Subcutaneous abdominal adipose tissue (tissue), 5 donors: ENCODE data around the gene MARK2.
A peak's percentile ranks its signal among the peaks of the same experiment; 100 is the strongest.

Experiments
- H3K27ac ChIP-seq: one replicate; pipeline ENCODE4 v1.7.0; 2013; ENCODE audit warnings: low read depth, mild to moderate bottlenecking, inconsistent platforms, low read length, moderate library complexity
- H3K27me3 ChIP-seq, 5 donors: one replicate each; pipeline ENCODE4 v1.7.0; 2013; ENCODE audit warnings: low read length in 5 of 5, inconsistent platforms in 1 of 5; ENCODE audit not compliant: control insufficient read depth in 5 of 5, insufficient read depth in 4 of 5
- H3K36me3 ChIP-seq, 5 donors: one replicate each; pipeline ENCODE4 v1.7.0; 2013; ENCODE audit warnings: low read length in 5 of 5; ENCODE audit not compliant: control insufficient read depth in 5 of 5, insufficient read depth in 5 of 5
- H3K4me1 ChIP-seq, 5 donors: one replicate each; pipeline ENCODE4 v1.7.0; 2013; ENCODE audit warnings: low read length in 5 of 5, mild to moderate bottlenecking in 3 of 5, moderate library complexity in 1 of 5; ENCODE audit not compliant: control insufficient read depth in 5 of 5, insufficient read depth in 5 of 5
- H3K4me3 ChIP-seq, 5 donors: one replicate each; pipeline ENCODE4 v1.7.0; 2013; ENCODE audit warnings: low read length in 5 of 5, low read depth in 1 of 5
- H3K9ac ChIP-seq, 5 donors: one replicate each; pipeline ENCODE4 v1.7.0; 2013; ENCODE audit warnings: low read length in 5 of 5, mild to moderate bottlenecking in 4 of 5, moderate library complexity in 3 of 5
- H3K9me3 ChIP-seq, 5 donors: one replicate each; pipeline ENCODE4 v1.7.0; 2013; ENCODE audit warnings: low read length in 5 of 5; ENCODE audit not compliant: control insufficient read depth in 5 of 5
- donor health status: healthy.
- donor health status: healthy.
- donor health status: healthy.
- donor health status: healthy.
- donor health status: healthy.

MARK2 gene

DNA sequence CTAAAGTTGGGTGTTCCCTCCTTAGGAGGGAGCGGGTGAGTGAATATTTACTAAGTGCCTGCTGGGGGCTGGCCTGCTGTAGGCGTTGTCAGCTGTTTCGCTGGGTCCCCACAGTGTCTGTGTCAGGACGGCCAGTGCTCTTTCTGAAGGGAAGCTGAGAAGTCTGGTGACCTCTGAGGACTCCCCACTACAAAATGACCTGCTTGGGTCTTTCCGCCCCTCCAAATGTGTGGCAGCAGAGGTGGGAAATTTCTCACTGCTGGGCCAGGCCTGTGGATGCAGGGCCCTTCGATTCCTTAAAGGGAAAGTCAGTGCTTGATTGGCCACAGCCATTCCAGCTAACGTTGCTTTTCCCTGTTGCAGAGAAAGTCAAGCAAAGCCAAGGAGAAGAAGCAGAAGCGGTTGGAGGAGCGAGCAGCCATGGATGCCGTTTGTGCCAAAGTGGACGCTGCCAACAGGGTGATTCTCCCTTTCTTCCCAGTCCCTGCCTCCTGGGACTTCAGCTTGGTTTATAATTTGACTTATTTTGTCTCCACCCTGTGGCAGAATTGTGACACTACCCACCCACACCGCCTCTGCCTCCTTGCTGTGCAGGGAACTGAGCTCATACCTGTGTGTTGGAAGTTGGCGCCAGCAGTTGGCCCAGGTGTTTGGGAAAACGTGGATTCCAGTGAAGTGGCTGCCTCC, 106.7 kb downstream of the MARK2 start:
- Histone ChIP-seq H3K27me3 (no peaks in the 10 kb centered on the region), H3K9me3 (no peaks in the 10 kb centered on the region), H3K4me3 (peak overlapping the region; percentile 39 to 70 (median 54)), H3K9ac (peak overlapping the region in 4 of 5 donors; percentile 17 to 54 (median 40)), H3K36me3 (peaks cover 0 to 10% (median 5%) of the 10 kb centered on the region in 5 donors), H3K4me1 (peaks cover 2 to 21% (median 16%) of the 10 kb centered on the region in 5 donors), H3K27ac (peak overlapping the region; percentile 87)

GRCh38 chr11:63951779-63952536, 113.0 kb downstream of the MARK2 start:
- H3K27ac ChIP-seq, result no peak overlapping the region
- H3K9ac ChIP-seq, result peak overlapping the region in 1 of 5 donors; percentile 47
- no peaks in the 10 kb centered on the region for H3K9me3 ChIP-seq
- H3K27me3 ChIP-seq, result no peaks in the 10 kb centered on the region
- peaks cover 0 to 42% (median 39%) of the 10 kb centered on the region in 5 donors for H3K36me3 ChIP-seq
- no peaks in the 10 kb centered on the region for H3K4me1 ChIP-seq
- H3K4me3 ChIP-seq, result no peak overlapping the region

DNA sequence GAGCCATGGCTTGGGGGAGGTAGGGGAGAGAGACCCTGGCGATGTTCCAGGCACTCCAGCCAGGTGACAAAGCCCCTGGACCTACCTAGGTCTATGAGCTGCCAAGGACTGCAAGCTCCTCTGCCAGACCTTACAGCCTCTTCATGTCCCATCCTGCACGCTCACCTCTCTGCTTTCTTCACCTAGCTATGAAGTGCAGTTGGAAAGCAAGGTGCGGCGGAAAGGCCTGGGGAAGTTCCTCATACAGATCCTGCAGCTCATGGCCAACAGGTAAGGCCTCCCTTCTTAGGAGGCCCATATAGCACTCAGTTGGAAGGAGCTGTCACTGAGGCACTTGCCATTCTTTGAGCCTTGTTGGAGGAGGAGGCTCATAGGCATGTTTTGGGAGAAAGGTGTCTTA, 113.7 kb downstream of the MARK2 start:
- no peak overlapping the region for H3K27ac ChIP-seq
- no peak overlapping the region for H3K4me3 ChIP-seq
- no peak overlapping the region for H3K9ac ChIP-seq
- no peaks in the 10 kb centered on the region for H3K27me3 ChIP-seq
- no peaks in the 10 kb centered on the region for H3K4me1 ChIP-seq
- H3K9me3 ChIP-seq, result no peaks in the 10 kb centered on the region
- peaks cover 0 to 42% (median 39%) of the 10 kb centered on the region in 5 donors for H3K36me3 ChIP-seq

DNA sequence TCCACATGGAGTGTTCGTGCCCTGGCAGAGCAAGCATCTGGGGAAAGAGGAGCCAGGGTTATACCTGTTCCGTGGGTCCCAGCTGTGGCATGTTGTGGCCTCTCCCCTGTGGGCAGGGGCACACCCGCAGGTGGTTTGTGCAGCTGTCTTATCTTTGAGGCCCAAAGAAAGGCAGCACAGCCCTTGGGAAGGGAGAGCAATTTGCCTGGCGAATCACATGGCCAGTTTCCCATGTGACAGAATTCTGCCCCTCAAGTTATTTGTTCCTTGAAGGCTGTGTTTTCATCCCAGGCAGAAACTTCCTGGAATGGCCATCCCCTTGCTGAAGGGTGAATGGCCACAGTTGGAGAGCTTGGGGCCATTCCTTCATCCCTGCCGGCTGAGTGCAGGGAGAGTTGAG, 119.1 kb downstream of the MARK2 start:
- peaks cover 0 to 33% (median 30%) of the 10 kb centered on the region in 5 donors for H3K36me3 ChIP-seq
- no peak overlapping the region for H3K4me3 ChIP-seq
- H3K9me3 ChIP-seq, result no peaks in the 10 kb centered on the region
- H3K27me3 ChIP-seq, result peaks cover 0 to 13% (median 8%) of the 10 kb centered on the region in 5 donors
- peaks cover 0 to 3% (median 0%) of the 10 kb centered on the region in 5 donors for H3K4me1 ChIP-seq
- H3K27ac ChIP-seq, result no peak overlapping the region
- no peak overlapping the region for H3K9ac ChIP-seq
